ENCODE results near the gene SEMA3B.

Gene SEMA3B

GRCh38 chr3:50274371-50275104 is 5.6 kb downstream of the SEMA3B start:
- H3K4me3 ChIP-seq (ENCODE audit: low read depth, low read length): no peak overlapping the region
- peak; percentile 69 for TF ChIP-seq CTCF (IDR thresholded peaks at IDR 0.05; ENCODE audit: low read depth, low read length)

GRCh38 chr3:50275141-50275995 is 6.4 kb downstream of the SEMA3B start:
- H3K4me3 ChIP-seq (ENCODE audit: low read depth, low read length): no peak overlapping the region
- TF ChIP-seq CTCF (IDR thresholded peaks at IDR 0.05; ENCODE audit: low read depth, low read length): no peak

GRCh38 chr3:50275996-50276761 is 7.2 kb downstream of the SEMA3B start:
- TF ChIP-seq CTCF (IDR thresholded peaks at IDR 0.05; ENCODE audit: low read depth, low read length): no peak
- no peak overlapping the region for H3K4me3 ChIP-seq (ENCODE audit: low read depth, low read length)

GRCh38 chr3:50276762-50277101 is 7.8 kb downstream of the SEMA3B start:
- H3K4me3 ChIP-seq (ENCODE audit: low read depth, low read length): no peak overlapping the region
- no peak for TF ChIP-seq CTCF (IDR thresholded peaks at IDR 0.05; ENCODE audit: low read depth, low read length)

GRCh38 chr3:50278123-50278879 is 9.4 kb downstream of the SEMA3B start:
- H3K4me3 ChIP-seq (ENCODE audit: low read depth, low read length): no peak overlapping the region
- TF ChIP-seq CTCF (IDR thresholded peaks at IDR 0.05; ENCODE audit: low read depth, low read length): no peak

- H3K4me3 ChIP-seq (ENCODE audit: low read depth, low read length): no peak within 1 kb of the TSS
- no peak for TF ChIP-seq CTCF (IDR thresholded peaks at IDR 0.05; ENCODE audit: low read depth, low read length)
Observed at GRCh38 chr3:50278880-50279224, 9.9 kb downstream of the SEMA3B start, which contains the start of gene LSMEM2. Gene LSMEM2 (plus strand): TSS chr3:50279087. CDS start chr3:50279114, 27 bp downstream.

All from WI38 (cell line).